Posterior vena cava (tissue), 2 donors: Measurements from ENCODE around the gene DCAF5. TPM values are rescaled to one million over a fixed set of nuclear protein-coding genes. Genes with fewer than 3 reads are reported as not detected.

Experiments
- total RNA-seq, 2 donors: library from RNA; stranded (reverse); fragmentation: NEBNext Ultra II Directional; extraction: Animal tissue kit (Norgen Biotek cat#: 25700); gene quantifications; one replicate each; pipeline ENCODE4 v1.2.1, GENCODE V29; 2021
- donor health status: DM: yes; HTN: yes; CAD: no.
- donor health status: DM: yes; HTN: yes; CAD: no.

The DCAF5 gene
- total RNA-seq, 2 donors from 2014 or later = 42.3 to 50.0 TPM

Other genes starting within 250 kb of the DCAF5 start
- gene ACTN1, start 173.8 kb downstream of the DCAF5 start, total RNA-seq = 100 to 1,000 TPM; 665 to 826 TPM
- gene EXD2, start 38.4 kb upstream of the DCAF5 start, total RNA-seq = 10 to 100 TPM; 17.9 to 21.0 TPM
- gene GALNT16, start 107.0 kb upstream of the DCAF5 start, total RNA-seq = 10 to 100 TPM; 18.2 to 23.4 TPM
- gene ERH, start 245.2 kb upstream of the DCAF5 start, total RNA-seq = 100 to 1,000 TPM; 126 to 132 TPM
- 10 to 100 TPM; 37.9 to 43.4 TPM for gene SLC39A9, start 245.6 kb upstream of the DCAF5 start, total RNA-seq